Activated T-cell treated with anti-CD3 and anti-CD28 coated beads, Interleukin-2, amount 50 U/mL, for 24 hours (primary cell): Measurements from ENCODE around the gene KIF12.

Source experiments
- DNase-seq: peaks from one replicate; pipeline ENCODE4 v3.0.0-alpha.2; 2020
- H3K27ac Mint-ChIP-seq: 2 replicates; pipeline ENCODE4 v1.8.0; 2020; ENCODE audit warnings: mild to moderate bottlenecking, mixed read lengths
- H3K27me3 Mint-ChIP-seq: 2 replicates; pipeline ENCODE4 v1.8.0; 2020; ENCODE audit warnings: mixed read lengths
- H3K36me3 Mint-ChIP-seq: 2 replicates; pipeline ENCODE4 v1.8.0; 2020; ENCODE audit warnings: low read depth, mixed read lengths
- H3K4me1 Mint-ChIP-seq: 2 replicates; pipeline ENCODE4 v1.8.0; 2020; ENCODE audit warnings: low read depth, mixed read lengths
- H3K4me3 Mint-ChIP-seq: 2 replicates; pipeline ENCODE4 v1.8.0; 2020; ENCODE audit warnings: mild to moderate bottlenecking, moderate library complexity, mixed read lengths
- H3K9me3 Mint-ChIP-seq: 2 replicates; pipeline ENCODE4 v1.8.0; 2020; ENCODE audit warnings: mixed read lengths

The KIF12 gene

GRCh38 chr9:114117614-114117995 lies 18.5 kb upstream of the KIF12 start:
- no peaks in the 10 kb centered on the region for H3K9me3 Mint-ChIP-seq
- peaks cover 36% of the 10 kb centered on the region for H3K27me3 Mint-ChIP-seq
- H3K27ac Mint-ChIP-seq: no peak overlapping the region
- H3K36me3 Mint-ChIP-seq: no peaks in the 10 kb centered on the region
- no peaks in the 10 kb centered on the region for H3K4me1 Mint-ChIP-seq
- DNase-seq: no peak
- H3K4me3 Mint-ChIP-seq: no peak overlapping the region

GRCh38 chr9:114116126-114116747 lies 17.1 kb upstream of the KIF12 start:
- Mint-ChIP-seq H3K27ac (no peak overlapping the region), H3K4me1 (no peaks in the 10 kb centered on the region), H3K9me3 (no peaks in the 10 kb centered on the region), H3K27me3 (peaks cover 38% of the 10 kb centered on the region), H3K36me3 (no peaks in the 10 kb centered on the region), H3K4me3 (no peak overlapping the region)
- no peak for DNase-seq

- no peaks in the 10 kb centered on the region for H3K9me3 Mint-ChIP-seq
- no peaks in the 10 kb centered on the region for H3K36me3 Mint-ChIP-seq
- H3K4me3 Mint-ChIP-seq: no peak overlapping the region
- H3K27me3 Mint-ChIP-seq: peaks cover 37% of the 10 kb centered on the region
- no peak for DNase-seq
- H3K27ac Mint-ChIP-seq: no peak overlapping the region
- no peaks in the 10 kb centered on the region for H3K4me1 Mint-ChIP-seq
Observed at GRCh38 chr9:114115654-114116125, 16.6 kb upstream of the KIF12 start.

GRCh38 chr9:114114364-114114763 lies 15.3 kb upstream of the KIF12 start:
- no peaks in the 10 kb centered on the region for H3K36me3 Mint-ChIP-seq
- no peaks in the 10 kb centered on the region for H3K4me1 Mint-ChIP-seq
- no peak for DNase-seq
- no peak overlapping the region for H3K4me3 Mint-ChIP-seq
- H3K27ac Mint-ChIP-seq: no peak overlapping the region
- peaks cover 35% of the 10 kb centered on the region for H3K27me3 Mint-ChIP-seq
- H3K9me3 Mint-ChIP-seq: no peaks in the 10 kb centered on the region

- H3K4me1 Mint-ChIP-seq: no peaks in the 10 kb centered on the region
- H3K27ac Mint-ChIP-seq: no peak overlapping the region
- no peak for DNase-seq
- H3K4me3 Mint-ChIP-seq: no peak overlapping the region
- H3K9me3 Mint-ChIP-seq: no peaks in the 10 kb centered on the region
- no peaks in the 10 kb centered on the region for H3K36me3 Mint-ChIP-seq
- H3K27me3 Mint-ChIP-seq: peaks cover 31% of the 10 kb centered on the region
Observed at GRCh38 chr9:114112778-114113584, 13.9 kb upstream of the KIF12 start.

- Mint-ChIP-seq H3K27me3 (peaks cover 24% of the 10 kb centered on the region), H3K4me3 (no peak overlapping the region), H3K9me3 (no peaks in the 10 kb centered on the region), H3K36me3 (no peaks in the 10 kb centered on the region), H3K4me1 (no peaks in the 10 kb centered on the region), H3K27ac (no peak overlapping the region)
- no peak for DNase-seq
Observed at GRCh38 chr9:114112325-114112724, 13.2 kb upstream of the KIF12 start.

- Mint-ChIP-seq H3K4me1 (no peaks in the 10 kb centered on the region), H3K9me3 (no peaks in the 10 kb centered on the region), H3K27ac (no peak overlapping the region), H3K4me3 (no peak overlapping the region), H3K36me3 (no peaks in the 10 kb centered on the region), H3K27me3 (peaks cover 15% of the 10 kb centered on the region)
- DNase-seq: no peak
Observed at GRCh38 chr9:114110180-114110579, 11.1 kb upstream of the KIF12 start.

GRCh38 chr9:114109124-114109523 lies 10.0 kb upstream of the KIF12 start:
- no peaks in the 10 kb centered on the region for H3K36me3 Mint-ChIP-seq
- H3K9me3 Mint-ChIP-seq: no peaks in the 10 kb centered on the region

GRCh38 chr9:114108016-114108833 lies 9.1 kb upstream of the KIF12 start:
- H3K36me3 Mint-ChIP-seq: no peaks in the 10 kb centered on the region
- no peaks in the 10 kb centered on the region for H3K4me1 Mint-ChIP-seq
- H3K4me3 Mint-ChIP-seq: no peak overlapping the region
- peaks cover 8% of the 10 kb centered on the region for H3K27me3 Mint-ChIP-seq
- peak; percentile 74 for DNase-seq
- H3K9me3 Mint-ChIP-seq: no peaks in the 10 kb centered on the region
- H3K27ac Mint-ChIP-seq: no peak overlapping the region

More at GRCh38 chr9:114109124-114109523, 10.0 kb upstream of the KIF12 start:
- Mint-ChIP-seq H3K27ac (no peak overlapping the region), H3K4me3 (no peak overlapping the region), H3K4me1 (no peaks in the 10 kb centered on the region), H3K27me3 (peaks cover 14% of the 10 kb centered on the region)
- DNase-seq: no peak

GRCh38 chr9:114107286-114108001 lies 8.4 kb upstream of the KIF12 start:
- Mint-ChIP-seq H3K27me3 (peaks cover 6% of the 10 kb centered on the region), H3K9me3 (no peaks in the 10 kb centered on the region), H3K36me3 (no peaks in the 10 kb centered on the region), H3K27ac (no peak overlapping the region), H3K4me1 (no peaks in the 10 kb centered on the region), H3K4me3 (no peak overlapping the region)
- no peak for DNase-seq

GRCh38 chr9:114105236-114105635 lies 6.1 kb upstream of the KIF12 start:
- H3K36me3 Mint-ChIP-seq: no peaks in the 10 kb centered on the region
- H3K4me1 Mint-ChIP-seq: no peaks in the 10 kb centered on the region
- no peak overlapping the region for H3K27ac Mint-ChIP-seq
- no peak for DNase-seq
- H3K4me3 Mint-ChIP-seq: no peak overlapping the region
- peaks cover 7% of the 10 kb centered on the region for H3K9me3 Mint-ChIP-seq
- peaks cover 16% of the 10 kb centered on the region for H3K27me3 Mint-ChIP-seq

GRCh38 chr9:114102484-114102883 lies 3.4 kb upstream of the KIF12 start:
- Mint-ChIP-seq H3K9me3 (peaks cover 7% of the 10 kb centered on the region), H3K27ac (no peak overlapping the region), H3K27me3 (peaks cover 32% of the 10 kb centered on the region), H3K36me3 (no peaks in the 10 kb centered on the region), H3K4me1 (peaks cover 3% of the 10 kb centered on the region), H3K4me3 (no peak overlapping the region)
- DNase-seq: no peak

GRCh38 chr9:114100536-114100935 lies 1.4 kb upstream of the KIF12 start:
- Mint-ChIP-seq H3K27ac (no peak overlapping the region), H3K4me1 (peaks cover 7% of the 10 kb centered on the region), H3K27me3 (peaks cover 51% of the 10 kb centered on the region), H3K4me3 (no peak overlapping the region), H3K9me3 (peaks cover 7% of the 10 kb centered on the region), H3K36me3 (no peaks in the 10 kb centered on the region)
- no peak for DNase-seq

- H3K27ac Mint-ChIP-seq: no peak overlapping the region
- H3K36me3 Mint-ChIP-seq: no peaks in the 10 kb centered on the region
- no peak for DNase-seq
- H3K4me3 Mint-ChIP-seq: no peak overlapping the region
- peaks cover 7% of the 10 kb centered on the region for H3K4me1 Mint-ChIP-seq
- peaks cover 59% of the 10 kb centered on the region for H3K27me3 Mint-ChIP-seq
- peaks cover 7% of the 10 kb centered on the region for H3K9me3 Mint-ChIP-seq
Observed at GRCh38 chr9:114099669-114100270, 678 bp upstream of the KIF12 start.
